Measurements from ENCODE around the gene PAFAH1B1. TPM values are rescaled to one million over a fixed set of nuclear protein-coding genes. Genes with fewer than 3 reads are reported as not detected.

PAFAH1B1 gene
- total and polyA plus RNA-seq, 2 donors (not counting 1 experiment from before 2014, with no cell fraction given), result 41.4 to 170 TPM

- H3K4me1 ChIP-seq (ENCODE audit: control insufficient read depth in 2 of 2, insufficient read depth in 2 of 2, low read length in 2 of 2), result peaks cover 29 to 50% of the 10 kb centered on the region in 2 donors
- intact Hi-C loops (cut with micrococcal nuclease), result loop anchor here (1.0 to 5.0 kb wide), 4 partner anchors 116 to 374 kb away; partner anchors contain the start of genes SGSM2 and TSR1
- H3K36me3 ChIP-seq (replicated peaks in 1 of 2; ENCODE audit: control extremely low read depth in 1 of 2, control insufficient read depth in 1 of 2, extremely low read depth in 1 of 2, insufficient read depth in 2 of 2, low read length in 1 of 2), result no peaks in the 10 kb centered on the region
- H3K79me2 ChIP-seq (ENCODE audit: control insufficient read depth, insufficient read depth, low read length), result peaks cover 53% of the 10 kb centered on the region
- no peaks in the 10 kb centered on the region for H3K9me3 ChIP-seq (ENCODE audit: control extremely low read depth in 1 of 3, control insufficient read depth in 2 of 3, insufficient read depth in 1 of 3, low read length in 2 of 3)
- ChIA-PET POLR2A (no interaction called here), CTCF (no interaction called here)
- peak within 1 kb of the TSS; percentile 83 for H3K9ac ChIP-seq (ENCODE audit: low read length)
- no peaks in the 10 kb centered on the region for H3K27me3 Mint-ChIP-seq
- peak within 1 kb of the TSS; percentile 22 to 95 (median 58) for H3K4me3 ChIP-seq (ENCODE audit: control extremely low read depth in 1 of 5, extremely low read depth in 1 of 5, insufficient read depth in 1 of 5, low read depth in 2 of 5, low read length in 4 of 5)
- peaks cover 44% of the 10 kb centered on the region for H4K20me1 ChIP-seq (ENCODE audit: control insufficient read depth, insufficient read depth, low read length, poor library complexity, severe bottlenecking)
- H3K4me1 Mint-ChIP-seq, result peaks cover 39% of the 10 kb centered on the region
- peak within 1 kb of the TSS; percentile 93 for H3K4me3 Mint-ChIP-seq
- DNase-seq, result peak; percentile 98
- peak within 1 kb of the TSS; percentile 99 for H2AFZ ChIP-seq (ENCODE audit: insufficient read depth, low read depth, low read length, poor library complexity, severe bottlenecking)
- H3K4me2 ChIP-seq (replicated peaks; ENCODE audit: low read depth, low read length, poor library complexity, severe bottlenecking), result peak within 1 kb of the TSS; percentile 95
- H3K27ac ChIP-seq (ENCODE audit: low read length in 2 of 2), result peak within 1 kb of the TSS; percentile 46 to 69
- H3K27ac Mint-ChIP-seq, result peak within 1 kb of the TSS; percentile 90
- TF ChIP-seq, protein P1, sequence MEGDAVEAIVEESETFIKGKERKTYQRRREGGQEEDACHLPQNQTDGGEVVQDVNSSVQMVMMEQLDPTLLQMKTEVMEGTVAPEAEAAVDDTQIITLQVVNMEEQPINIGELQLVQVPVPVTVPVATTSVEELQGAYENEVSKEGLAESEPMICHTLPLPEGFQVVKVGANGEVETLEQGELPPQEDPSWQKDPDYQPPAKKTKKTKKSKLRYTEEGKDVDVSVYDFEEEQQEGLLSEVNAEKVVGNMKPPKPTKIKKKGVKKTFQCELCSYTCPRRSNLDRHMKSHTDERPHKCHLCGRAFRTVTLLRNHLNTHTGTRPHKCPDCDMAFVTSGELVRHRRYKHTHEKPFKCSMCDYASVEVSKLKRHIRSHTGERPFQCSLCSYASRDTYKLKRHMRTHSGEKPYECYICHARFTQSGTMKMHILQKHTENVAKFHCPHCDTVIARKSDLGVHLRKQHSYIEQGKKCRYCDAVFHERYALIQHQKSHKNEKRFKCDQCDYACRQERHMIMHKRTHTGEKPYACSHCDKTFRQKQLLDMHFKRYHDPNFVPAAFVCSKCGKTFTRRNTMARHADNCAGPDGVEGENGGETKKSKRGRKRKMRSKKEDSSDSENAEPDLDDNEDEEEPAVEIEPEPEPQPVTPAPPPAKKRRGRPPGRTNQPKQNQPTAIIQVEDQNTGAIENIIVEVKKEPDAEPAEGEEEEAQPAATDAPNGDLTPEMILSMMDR (IDR thresholded peaks at IDR 0.05), result no peak
- TF ChIP-seq EZH2 (IDR thresholded peaks at IDR 0.05; ENCODE audit: borderline replicate concordance, insufficient read depth, low read depth, low read length, poor library complexity, severe bottlenecking), result no peak
- H3K9me3 Mint-ChIP-seq (ENCODE audit: insufficient read depth), result no peaks in the 10 kb centered on the region
- 1% methylated on average over 71 of the region's 76 CpGs for WGBS (ENCODE audit: insufficient coverage)
- H3K27me3 ChIP-seq (replicated peaks in 1 of 4; ENCODE audit: control extremely low read depth in 1 of 4, control insufficient read depth in 3 of 4, insufficient read depth in 4 of 4, low read length in 3 of 4), result no peaks in the 10 kb centered on the region
- ATAC-seq (ENCODE audit: low read depth), result peak; percentile 88
Measured at GRCh38 chr17:2711608-2712299, 118.3 kb downstream of the PAFAH1B1 start, which contains the start of gene CLUH. CLUH (minus strand) TSS chr17:2711764; CDS start chr17:2711661, 103 bp downstream.

Data from B cell (primary cell).